Inferior parietal cortex (tissue), 1 donor: Measurements from ENCODE around the gene SLC38A4.

Experiments used
- DNase-seq: peaks from one replicate; pipeline ENCODE4 v3.0.0-alpha.2; 2016; ENCODE audit errors: extremely low spot score

The SLC38A4 gene

DNA sequence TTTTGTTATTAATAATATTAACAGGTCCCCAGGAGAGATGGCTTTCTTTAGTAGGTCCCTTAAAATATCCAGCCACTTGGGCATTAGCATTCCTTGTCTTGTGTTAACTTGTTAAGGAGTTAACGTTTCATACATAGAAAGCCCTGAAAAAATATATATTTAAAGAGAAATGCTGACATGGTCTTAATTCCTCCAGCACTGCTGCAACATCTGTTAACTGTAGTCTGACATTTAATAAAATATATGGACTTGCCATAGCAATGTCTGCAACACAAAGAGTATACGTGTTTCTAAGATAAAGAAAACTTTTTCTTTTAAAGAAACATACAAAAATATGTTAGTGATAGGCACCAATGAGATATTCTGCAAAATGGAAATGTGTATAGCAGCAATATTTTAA, 10.0 kb downstream of the SLC38A4 start:
- no peak for DNase-seq

DNA sequence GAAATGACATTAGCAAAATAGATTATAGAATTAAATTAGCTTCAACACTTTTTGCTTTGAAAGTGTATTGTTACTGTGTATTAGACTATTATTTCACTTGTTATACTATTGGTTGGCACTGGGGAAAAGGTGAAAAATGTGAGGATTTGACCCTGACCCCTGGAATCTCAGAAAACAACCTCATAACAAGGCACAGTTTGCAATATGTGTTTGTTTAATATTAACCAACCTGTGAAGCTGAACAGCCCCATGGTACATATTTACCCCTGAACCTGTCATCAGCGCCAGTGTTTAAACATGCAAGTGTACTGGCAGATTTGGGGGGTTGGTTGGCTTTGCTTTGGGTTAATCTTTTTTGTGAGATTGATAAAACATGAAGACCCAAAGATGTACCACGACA, 11.7 kb downstream of the SLC38A4 start:
- DNase-seq, result no peak

GRCh38 chr12:46811185-46811584, 14.6 kb downstream of the SLC38A4 start:
- no peak for DNase-seq

GRCh38 chr12:46808955-46809697, 16.7 kb downstream of the SLC38A4 start:
- no peak for DNase-seq

DNA sequence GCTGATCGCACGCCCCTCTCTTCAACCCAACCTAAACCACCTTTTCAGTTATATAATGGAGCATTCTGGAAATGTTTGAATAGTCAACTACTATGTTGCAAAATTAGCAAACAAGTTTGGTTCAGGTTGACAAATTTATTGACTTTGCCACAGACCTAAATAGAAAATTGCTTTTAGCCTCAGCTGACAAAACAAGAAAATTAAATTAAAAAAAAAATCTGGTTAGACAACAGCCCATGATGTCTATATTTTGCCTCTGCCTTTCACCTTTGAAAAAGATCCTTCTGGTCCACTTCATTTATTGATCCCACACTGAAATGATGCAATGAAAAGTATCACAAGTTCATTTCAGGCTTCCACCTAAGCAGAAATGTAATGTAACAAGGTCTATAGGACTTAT, 17.5 kb downstream of the SLC38A4 start:
- no peak for DNase-seq

DNA sequence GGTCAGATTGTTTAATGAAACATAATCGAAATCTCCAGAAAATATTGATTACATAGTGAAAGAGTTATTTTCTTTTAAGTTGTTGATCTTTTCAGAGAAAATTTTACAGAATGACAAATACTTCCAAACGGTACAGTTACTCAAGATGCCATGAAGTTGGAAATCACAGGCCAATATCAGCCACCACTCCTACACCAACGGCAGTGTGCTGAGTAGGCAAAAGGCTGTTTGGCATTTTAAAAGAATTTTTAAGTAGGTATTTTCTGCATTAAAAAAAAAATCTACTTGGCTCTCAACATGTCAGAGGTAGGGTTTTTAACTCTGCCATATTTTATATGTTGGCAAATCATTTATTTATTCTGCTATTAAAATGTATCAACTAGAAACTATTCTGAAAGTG, 21.7 kb downstream of the SLC38A4 start:
- no peak for DNase-seq

DNA sequence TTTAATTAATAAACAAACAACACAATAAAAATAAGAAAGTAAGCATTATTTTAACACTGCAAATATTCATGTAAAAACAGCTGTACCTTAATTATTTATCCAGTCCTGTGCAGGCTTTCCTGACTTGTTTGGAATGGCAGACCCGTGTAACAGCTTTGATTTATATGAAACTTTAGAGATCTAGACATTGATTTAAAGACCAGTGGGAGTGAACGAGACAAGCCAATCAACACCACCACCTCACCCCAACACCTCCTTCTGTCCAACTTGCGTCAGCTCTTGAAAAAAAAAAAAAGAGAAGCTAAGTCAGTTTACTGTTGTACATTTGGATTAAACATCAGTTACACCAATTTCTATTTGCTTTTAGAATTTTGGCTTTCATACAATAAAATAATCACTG, 22.3 kb downstream of the SLC38A4 start:
- DNase-seq, result no peak

DNA sequence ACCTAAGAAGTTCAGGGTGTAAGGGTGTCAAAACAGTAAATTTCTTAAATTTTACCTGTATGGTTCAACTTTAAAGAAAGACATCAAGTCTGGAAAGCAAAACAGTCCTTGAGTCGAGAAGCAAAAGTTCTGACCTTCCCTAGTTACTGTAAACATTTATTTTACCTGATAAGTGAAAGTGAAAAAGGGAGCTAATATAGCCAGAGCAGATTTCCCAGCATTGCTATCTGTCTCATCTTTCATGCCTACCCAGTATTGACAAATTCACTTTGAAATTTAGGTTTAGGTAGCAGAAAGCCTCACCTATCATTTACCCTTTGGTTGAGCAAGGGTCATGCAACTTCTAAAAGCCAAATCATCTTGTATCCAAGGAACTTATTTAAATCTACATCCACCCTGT, 24.5 kb downstream of the SLC38A4 start:
- DNase-seq, result no peak

DNA sequence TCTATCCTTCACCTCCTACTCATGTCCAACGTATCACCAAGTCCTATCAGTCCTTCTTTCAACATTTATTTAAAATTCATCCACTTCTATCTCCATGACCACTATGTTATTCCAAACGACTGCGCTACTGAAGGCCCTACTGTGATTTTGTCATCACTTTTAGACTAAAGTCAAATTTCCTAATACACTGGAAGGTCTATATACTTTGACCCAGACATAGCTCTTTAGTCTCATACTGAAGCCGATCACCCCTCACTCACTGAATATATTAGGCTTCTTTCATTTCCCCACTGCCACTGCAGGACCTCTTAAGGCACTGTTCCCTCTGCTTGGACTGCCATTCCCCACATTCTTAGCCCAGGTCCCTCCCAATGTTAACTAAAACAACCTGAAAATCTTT, 25.6 kb downstream of the SLC38A4 start:
- no peak for DNase-seq

GRCh38 chr12:46798648-46799047, 27.1 kb downstream of the SLC38A4 start:
- DNase-seq, result no peak

DNA sequence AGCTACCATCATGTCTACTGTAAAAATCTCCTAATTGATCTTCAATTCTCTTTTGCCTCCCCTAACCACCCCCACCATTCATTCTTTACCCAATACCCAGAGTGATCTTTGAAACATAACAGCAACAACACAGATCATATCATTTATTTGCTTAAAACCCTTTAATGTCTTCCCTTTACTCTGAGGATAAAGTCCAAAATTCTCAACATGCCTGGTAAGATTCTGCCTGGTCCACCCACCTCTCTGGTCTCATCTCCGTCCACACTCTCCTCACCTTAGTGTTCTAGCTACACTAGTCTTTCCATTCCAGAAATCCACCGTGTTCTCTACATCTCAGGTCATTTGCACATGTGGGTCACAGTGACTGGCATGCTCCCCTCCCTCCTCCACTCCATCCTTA, 27.7 kb downstream of the SLC38A4 start:
- no peak for DNase-seq

DNA sequence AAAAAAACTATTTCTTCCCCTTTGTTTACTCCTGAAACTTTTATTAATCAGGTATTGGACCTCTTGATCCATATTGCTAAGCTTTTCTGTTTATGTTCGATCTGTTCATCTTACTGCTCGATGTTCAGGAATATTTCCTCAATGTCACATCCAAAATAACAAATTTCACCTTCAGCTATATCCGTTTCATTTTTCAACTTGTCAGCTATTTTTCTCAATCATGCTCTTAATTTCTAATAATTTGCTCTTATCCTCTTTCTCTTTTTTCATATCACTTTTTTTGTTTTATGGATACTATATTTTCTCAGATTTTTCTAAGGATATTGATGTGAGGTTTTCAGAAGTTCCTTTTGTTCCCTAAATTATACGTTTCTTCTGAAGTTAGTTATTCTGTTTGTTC, 29.8 kb downstream of the SLC38A4 start:
- no peak for DNase-seq

GRCh38 chr12:46794593-46795190, 31.1 kb downstream of the SLC38A4 start:
- no peak for DNase-seq

DNA sequence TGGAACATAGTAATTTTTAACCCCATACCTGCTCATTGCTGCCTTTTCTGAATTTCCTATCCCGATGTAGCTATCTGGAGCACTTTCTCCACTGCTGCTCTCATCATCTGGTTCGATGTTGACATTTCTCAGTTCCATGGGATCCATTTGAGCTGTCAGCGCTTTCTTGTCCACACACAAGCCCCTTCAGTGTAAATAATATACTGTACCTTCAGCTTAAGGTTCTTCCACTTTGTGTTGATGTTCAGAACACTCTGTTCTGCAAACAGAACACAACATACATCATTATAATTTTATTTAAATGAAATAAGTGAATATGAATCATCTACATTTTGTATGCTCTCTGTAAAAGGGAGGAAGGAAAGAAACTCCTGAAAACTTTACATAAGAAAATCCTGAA, 32.9 kb downstream of the SLC38A4 start:
- no peak for DNase-seq

DNA sequence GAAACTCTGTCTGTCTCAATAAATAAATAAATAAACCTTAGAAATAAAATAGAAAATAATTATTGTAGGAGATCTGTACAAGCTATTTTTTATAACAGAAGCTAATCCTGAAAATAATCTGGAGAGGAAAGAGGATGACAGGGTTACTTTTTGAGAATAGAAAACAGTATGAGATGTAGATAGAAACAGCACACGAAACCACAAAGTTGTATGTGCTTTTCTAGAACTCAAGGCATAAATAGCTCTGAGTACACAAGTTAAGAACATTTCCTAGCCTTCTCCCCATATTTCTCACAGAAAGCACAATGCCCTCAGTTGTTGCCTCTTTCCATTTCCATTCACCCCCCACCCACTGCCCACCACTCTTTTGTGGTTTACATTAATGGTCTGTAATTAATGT, 35.7 kb downstream of the SLC38A4 start:
- no peak for DNase-seq

- DNase-seq, result no peak
These were observed 37.5 kb downstream of the SLC38A4 start for GRCh38 chr12:46788072-46788887.

- no peak for DNase-seq
These were observed 38.2 kb downstream of the SLC38A4 start for GRCh38 chr12:46787496-46788055.

- DNase-seq, result no peak
These were observed 39.0 kb downstream of the SLC38A4 start for GRCh38 chr12:46786774-46787173.

DNA sequence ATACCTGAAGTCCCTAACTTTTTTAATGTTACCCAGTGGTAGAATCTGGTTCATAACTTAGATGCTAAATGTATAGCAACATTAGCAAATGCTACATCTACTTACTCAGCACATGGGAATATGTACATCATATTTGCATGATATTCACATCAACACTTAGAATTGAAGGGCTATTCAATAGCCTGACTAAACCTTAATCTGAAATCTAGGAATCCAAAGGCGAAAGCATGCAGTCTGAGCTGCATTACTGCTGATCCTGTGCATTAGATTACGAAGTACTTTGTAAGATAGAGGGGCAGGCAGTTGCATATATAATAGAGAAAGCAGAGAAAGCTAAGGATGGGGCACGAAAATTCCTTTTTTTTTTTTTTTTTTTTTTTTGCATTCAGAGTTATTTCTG, 40.4 kb downstream of the SLC38A4 start:
- no peak for DNase-seq

- DNase-seq, result no peak
These were observed 41.9 kb downstream of the SLC38A4 start for GRCh38 chr12:46783871-46784270.

- no peak for DNase-seq
These were observed 45.9 kb downstream of the SLC38A4 start for GRCh38 chr12:46779879-46780278.

DNA sequence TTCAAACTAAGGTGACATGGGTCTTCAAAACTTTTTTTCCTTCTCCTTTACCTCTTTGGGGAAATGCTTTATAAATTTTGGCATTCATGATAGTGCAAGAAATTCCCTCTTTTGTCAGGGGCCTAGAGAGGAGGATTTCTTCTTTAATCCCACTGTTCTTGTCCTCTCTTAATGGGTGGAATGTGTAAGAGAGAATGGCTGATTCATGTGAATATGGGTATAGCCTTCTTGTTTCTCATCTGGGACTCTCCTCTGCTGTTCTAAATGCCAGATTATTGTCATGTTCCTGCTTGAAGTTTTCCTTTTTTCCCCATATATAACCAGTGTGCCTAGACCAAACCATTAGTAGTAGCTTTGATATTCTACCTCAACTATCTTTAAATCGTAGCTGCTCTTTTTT, 46.7 kb downstream of the SLC38A4 start:
- DNase-seq, result no peak

DNA sequence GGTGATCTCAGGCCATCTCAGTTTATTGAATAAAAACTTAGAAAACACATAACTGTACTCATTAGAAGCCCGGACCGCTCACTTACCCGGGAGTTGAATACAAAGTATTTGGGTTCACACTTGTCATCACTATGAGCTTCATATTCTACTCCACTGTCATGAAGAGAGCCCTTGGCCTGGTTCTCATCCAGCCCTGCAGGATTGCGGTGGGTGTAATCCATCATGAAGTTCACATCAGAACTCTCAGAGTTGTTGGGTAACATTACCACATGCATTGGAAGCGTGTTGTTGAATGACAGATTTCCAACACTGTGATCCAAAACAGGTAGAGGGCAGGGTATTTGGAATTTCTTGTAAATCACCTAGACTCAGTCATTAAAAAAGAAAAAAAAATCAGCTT, 47.4 kb downstream of the SLC38A4 start:
- DNase-seq, result no peak
